Activated CD4-positive, alpha-beta T cell treated with anti-CD3 and anti-CD28 coated beads for 4 hours (primary cell): Measurements from ENCODE around the gene RTP1.
"Not testable (repeated sequence)": the region's sequence is repeated elsewhere in the genome, so short reads cannot be mapped to it uniquely, and the experiment has no call there.

Experiments
- DNase-seq, 2 donors: peaks; one replicate each; pipeline ENCODE4 v3.0.0-alpha.2; 2020

Gene RTP1

GRCh38 chr3:187199463-187200050, 2.3 kb downstream of the RTP1 start:
- DNase-seq = not testable (repeated sequence)

- DNase-seq = no peak
These were observed 8.4 kb downstream of the RTP1 start for GRCh38 chr3:187205683-187206082.

GRCh38 chr3:187207062-187207461, 9.8 kb downstream of the RTP1 start:
- DNase-seq = no peak

GRCh38 chr3:187207624-187208023, 10.3 kb downstream of the RTP1 start:
- no peak for DNase-seq

GRCh38 chr3:187208159-187208558, 10.9 kb downstream of the RTP1 start:
- no peak for DNase-seq

GRCh38 chr3:187209491-187209890, 12.2 kb downstream of the RTP1 start:
- DNase-seq = no peak

GRCh38 chr3:187210091-187210490, 12.8 kb downstream of the RTP1 start:
- no peak for DNase-seq

GRCh38 chr3:187210545-187211327, 13.4 kb downstream of the RTP1 start:
- no peak for DNase-seq

- DNase-seq = no peak
These were observed 14.4 kb downstream of the RTP1 start for GRCh38 chr3:187211532-187212195.

GRCh38 chr3:187212196-187212545, 14.9 kb downstream of the RTP1 start:
- DNase-seq = no peak

GRCh38 chr3:187212705-187213104, 15.4 kb downstream of the RTP1 start:
- no peak for DNase-seq

GRCh38 chr3:187213616-187214015, 16.3 kb downstream of the RTP1 start:
- DNase-seq = no peak

GRCh38 chr3:187215460-187215859, 18.2 kb downstream of the RTP1 start:
- no peak for DNase-seq

- DNase-seq = no peak
These were observed 25.5 kb downstream of the RTP1 start for GRCh38 chr3:187222801-187223200.

- no peak for DNase-seq
These were observed 26.5 kb downstream of the RTP1 start for GRCh38 chr3:187223799-187224198.

- DNase-seq = no peak
These were observed 30.5 kb downstream of the RTP1 start for GRCh38 chr3:187227658-187228258.

GRCh38 chr3:187228740-187229139, 31.5 kb downstream of the RTP1 start:
- no peak for DNase-seq

GRCh38 chr3:187230011-187230410, 32.7 kb downstream of the RTP1 start:
- DNase-seq = no peak

GRCh38 chr3:187236962-187237361, 39.7 kb downstream of the RTP1 start:
- DNase-seq = no peak

GRCh38 chr3:187237741-187238140, 40.5 kb downstream of the RTP1 start:
- DNase-seq = no peak

GRCh38 chr3:187238239-187238638, 41.0 kb downstream of the RTP1 start:
- DNase-seq = no peak

GRCh38 chr3:187238835-187239234, 41.5 kb downstream of the RTP1 start:
- not testable (repeated sequence) for DNase-seq

GRCh38 chr3:187242435-187242834, 45.1 kb downstream of the RTP1 start:
- no peak for DNase-seq

- no peak for DNase-seq
These were observed 45.6 kb downstream of the RTP1 start for GRCh38 chr3:187242900-187243299.
